Thoracic aorta (tissue), 2 donors: ENCODE results near the gene DOCK10. TPM values are rescaled to one million over a fixed set of nuclear protein-coding genes. Genes with fewer than 3 reads are reported as not detected.

Experiments used
- ATAC-seq: fragments of 150-250 bp; one replicate; pipeline ENCODE4 v1.8.0; 2017; ENCODE audit warnings: low read depth; ENCODE audit not compliant: insufficient number of reproducible peaks, low FRiP score
- DNase-seq: peaks from one replicate; pipeline ENCODE4 v3.0.0-alpha.2; 2020; ENCODE audit warnings: low spot score
- H3K27ac ChIP-seq, 2 donors: fragments of 200-600 bp; sonication (generic); 1 replicate in 1 of 2; 2 replicates in 1 of 2; pipeline ENCODE4 v1.5.1; 2016; ENCODE audit warnings: mild to moderate bottlenecking in 2 of 2, moderate library complexity in 2 of 2
- H3K27me3 ChIP-seq: fragments of 200-600 bp; sonication (generic); replicated peaks from 2 replicates; pipeline ENCODE4 v1.6.0; 2016; ENCODE audit warnings: mild to moderate bottlenecking; ENCODE audit not compliant: insufficient read depth
- H3K36me3 ChIP-seq: fragments of 200-600 bp; sonication (generic); one replicate; pipeline ENCODE4 v1.5.1; 2016
- H3K4me1 ChIP-seq, 2 donors: fragments of 200-600 bp; sonication (generic); 1 replicate in 1 of 2; 2 replicates in 1 of 2; pipeline versions ENCODE4 v1.5.1 to v1.6.0; 2016; ENCODE audit warnings: low read depth in 2 of 2, mild to moderate bottlenecking in 1 of 2; ENCODE audit not compliant: control insufficient read depth in 1 of 2
- H3K4me3 ChIP-seq: fragments of 200-600 bp; sonication (generic); 2 replicates; pipeline ENCODE4 v1.5.1; 2016; ENCODE audit warnings: mild to moderate bottlenecking
- H3K9me3 ChIP-seq: fragments of 200-600 bp; sonication (generic); 2 replicates; pipeline ENCODE4 v1.5.1; 2016
- total RNA-seq, 2 donors: library from RNA; depleted of rRNA; stranded (reverse); fragments of >200 nt; gene quantifications; one replicate each; pipeline versions ENCODE4 v1.1.0 to v1.2.3, GENCODE V29; 2016
- TF ChIP-seq, protein P1 (sequence below): fragments of 200-600 bp; sonication (generic); IDR thresholded peaks from one replicate; pipeline ENCODE4 v1.5.1; 2019; ENCODE audit warnings: antibody characterized with exemption

The DOCK10 gene
- total RNA-seq, 2 donors from 2014 or later, result 44.9 to 53.0 TPM

DNA sequence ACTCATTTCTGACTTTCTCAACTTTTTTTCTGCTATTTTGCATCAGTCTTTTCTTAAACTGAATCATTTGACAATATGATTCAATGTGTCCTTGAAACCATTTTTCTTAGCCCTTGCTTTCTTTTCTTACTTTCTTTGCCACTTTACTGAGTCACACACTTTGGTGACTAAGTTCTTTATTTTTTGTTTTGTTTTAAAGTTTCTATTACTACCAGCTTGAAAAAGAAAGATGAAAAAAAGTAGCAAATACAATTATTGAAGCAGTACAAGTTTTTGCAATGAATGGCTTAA is 116.5 kb downstream of the DOCK10 start:
- Histone ChIP-seq H3K4me3 (peak overlapping the region; percentile 13), H3K9me3 (no peaks in the 10 kb centered on the region), H3K36me3 (no peaks in the 10 kb centered on the region), H3K27ac (peak overlapping the region; percentile 94 to 96), H3K27me3 (no peaks in the 10 kb centered on the region), H3K4me1 (peaks cover 52 to 71% of the 10 kb centered on the region in 2 donors)
- ATAC-seq (peak; percentile 58), DNase-seq (no peak)
- TF ChIP-seq, protein P1, sequence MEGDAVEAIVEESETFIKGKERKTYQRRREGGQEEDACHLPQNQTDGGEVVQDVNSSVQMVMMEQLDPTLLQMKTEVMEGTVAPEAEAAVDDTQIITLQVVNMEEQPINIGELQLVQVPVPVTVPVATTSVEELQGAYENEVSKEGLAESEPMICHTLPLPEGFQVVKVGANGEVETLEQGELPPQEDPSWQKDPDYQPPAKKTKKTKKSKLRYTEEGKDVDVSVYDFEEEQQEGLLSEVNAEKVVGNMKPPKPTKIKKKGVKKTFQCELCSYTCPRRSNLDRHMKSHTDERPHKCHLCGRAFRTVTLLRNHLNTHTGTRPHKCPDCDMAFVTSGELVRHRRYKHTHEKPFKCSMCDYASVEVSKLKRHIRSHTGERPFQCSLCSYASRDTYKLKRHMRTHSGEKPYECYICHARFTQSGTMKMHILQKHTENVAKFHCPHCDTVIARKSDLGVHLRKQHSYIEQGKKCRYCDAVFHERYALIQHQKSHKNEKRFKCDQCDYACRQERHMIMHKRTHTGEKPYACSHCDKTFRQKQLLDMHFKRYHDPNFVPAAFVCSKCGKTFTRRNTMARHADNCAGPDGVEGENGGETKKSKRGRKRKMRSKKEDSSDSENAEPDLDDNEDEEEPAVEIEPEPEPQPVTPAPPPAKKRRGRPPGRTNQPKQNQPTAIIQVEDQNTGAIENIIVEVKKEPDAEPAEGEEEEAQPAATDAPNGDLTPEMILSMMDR, result no peak

DNA sequence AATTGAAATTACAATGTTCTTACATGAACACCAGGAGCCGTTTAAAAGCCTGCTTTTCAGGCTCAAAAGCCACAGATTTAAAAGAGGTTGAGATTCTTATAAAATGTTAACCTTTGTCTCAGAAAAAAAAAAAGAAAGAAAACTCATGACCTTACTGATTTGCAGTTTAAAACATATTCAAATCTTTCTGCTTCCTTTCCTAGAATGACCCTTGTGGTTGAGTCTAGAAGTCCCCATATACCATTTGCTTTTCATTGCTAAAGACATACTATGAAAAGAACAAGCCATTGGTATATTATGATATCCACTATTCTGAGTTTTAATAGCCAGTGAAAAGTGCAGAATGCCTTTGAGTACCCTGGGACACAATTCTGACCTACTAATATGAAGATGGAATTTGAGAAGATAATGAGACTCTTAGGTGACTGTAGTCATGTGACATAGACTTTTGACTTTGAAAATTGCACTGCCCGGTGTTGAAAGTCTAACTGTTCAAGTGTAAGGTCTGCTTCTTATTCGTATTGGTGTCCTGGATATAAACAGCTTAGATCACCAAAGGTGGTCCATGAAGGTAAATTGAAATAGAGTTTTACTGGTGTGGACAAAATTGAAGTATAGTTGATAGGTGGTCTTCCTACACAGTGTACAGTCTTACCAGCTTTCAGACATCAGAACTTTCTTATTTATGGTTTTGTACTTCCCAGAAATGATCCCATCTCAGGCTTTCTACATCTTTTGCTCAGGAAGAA is 117.0 kb downstream of the DOCK10 start:
- no peaks in the 10 kb centered on the region for H3K27me3 ChIP-seq
- H3K4me3 ChIP-seq, result no peak overlapping the region
- DNase-seq, result no peak
- no peaks in the 10 kb centered on the region for H3K9me3 ChIP-seq
- ATAC-seq, result no peak
- peak overlapping the region; percentile 94 to 96 for H3K27ac ChIP-seq
- no peaks in the 10 kb centered on the region for H3K36me3 ChIP-seq
- TF ChIP-seq, protein P1, result no peak
- H3K4me1 ChIP-seq, result peaks cover 47 to 66% of the 10 kb centered on the region in 2 donors

DNA sequence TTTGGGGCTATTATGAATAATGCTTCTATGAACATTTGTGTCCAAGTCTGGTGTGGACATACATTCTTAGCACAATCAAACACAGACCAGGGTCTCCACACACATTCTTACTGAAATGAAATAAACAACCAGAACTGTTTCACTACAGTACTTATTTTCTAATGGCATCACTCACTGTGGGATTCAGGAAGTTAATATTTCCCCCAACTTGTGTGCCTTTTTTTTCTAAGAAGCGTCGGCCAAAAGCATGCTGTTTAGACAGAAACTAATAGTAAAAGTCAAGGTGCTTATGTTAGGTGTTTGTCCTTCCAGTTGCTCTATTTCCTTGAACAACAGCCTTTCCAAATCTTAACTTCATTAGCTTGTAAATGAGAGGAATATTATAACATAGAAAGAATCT is 117.6 kb downstream of the DOCK10 start:
- TF ChIP-seq, protein P1, result no peak
- Histone ChIP-seq H3K27ac (peak overlapping the region; percentile 94 to 96), H3K4me1 (peaks cover 47 to 59% of the 10 kb centered on the region in 2 donors), H3K4me3 (no peak overlapping the region), H3K9me3 (no peaks in the 10 kb centered on the region), H3K27me3 (no peaks in the 10 kb centered on the region), H3K36me3 (no peaks in the 10 kb centered on the region)
- DNase-seq (no peak), ATAC-seq (no peak)

DNA sequence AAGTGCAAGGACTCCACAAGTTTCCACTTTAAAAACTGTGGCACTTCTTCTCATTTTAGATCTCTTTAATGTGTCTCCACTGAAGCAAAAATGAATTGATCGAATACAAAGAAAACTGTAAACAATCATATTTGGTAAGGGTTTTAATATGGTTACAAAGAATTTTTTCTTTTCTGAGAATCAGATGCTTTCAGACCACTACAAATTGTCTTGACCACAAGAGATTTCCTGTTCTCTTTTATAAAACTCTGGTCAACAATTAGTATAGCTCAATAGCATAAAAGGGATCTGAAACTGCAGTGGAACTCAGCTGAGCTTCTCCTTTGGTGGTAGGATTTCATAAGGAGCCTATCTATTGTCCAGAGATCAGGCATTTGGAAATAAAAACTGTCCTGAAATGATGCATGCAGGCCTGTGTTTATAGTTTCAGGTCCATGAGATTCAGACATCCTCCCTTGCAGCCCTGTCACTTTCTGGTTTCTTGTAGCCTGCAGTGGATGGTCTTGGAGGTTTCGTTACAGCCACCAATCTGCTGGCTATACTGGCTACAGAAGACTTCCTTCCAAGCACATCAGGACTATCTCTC is 120.0 kb downstream of the DOCK10 start:
- H3K36me3 ChIP-seq, result no peaks in the 10 kb centered on the region
- H3K9me3 ChIP-seq, result no peaks in the 10 kb centered on the region
- peak overlapping the region in 1 of 2 donors; percentile 96 for H3K27ac ChIP-seq
- no peaks in the 10 kb centered on the region for H3K27me3 ChIP-seq
- no peak overlapping the region for H3K4me3 ChIP-seq
- DNase-seq (no peak), ATAC-seq (no peak)
- peaks cover 29 to 36% of the 10 kb centered on the region in 2 donors for H3K4me1 ChIP-seq
- TF ChIP-seq, protein P1, result no peak

DNA sequence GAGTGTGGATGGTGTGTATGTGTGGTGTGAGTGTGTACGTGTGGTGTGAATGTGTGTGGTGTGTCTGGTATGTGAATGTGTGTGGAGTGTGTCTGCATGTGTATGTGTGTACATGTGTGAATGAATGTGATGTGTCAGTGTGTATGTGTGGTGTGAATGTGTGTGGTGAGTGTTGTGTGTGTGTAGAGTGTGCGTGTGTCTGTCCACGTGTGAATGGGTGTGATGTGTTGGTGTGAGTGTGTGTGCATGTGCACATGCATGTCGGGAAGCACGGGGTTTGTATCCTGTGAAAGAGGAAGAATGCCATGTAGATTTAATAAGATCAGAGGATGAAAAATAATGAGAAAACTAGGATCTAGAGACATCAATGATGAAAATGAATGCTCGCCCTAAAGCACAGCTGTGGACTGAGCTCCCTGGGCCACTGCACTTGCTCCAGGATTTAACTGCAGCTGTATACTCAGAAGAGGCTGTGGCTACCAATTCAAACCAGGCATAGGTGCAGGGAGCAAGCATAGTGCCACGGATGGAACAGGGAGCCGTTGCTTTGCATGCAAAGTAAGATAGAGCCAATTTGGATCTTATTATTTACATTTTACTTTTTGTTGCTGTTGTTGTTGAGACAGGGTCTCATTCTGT is 122.7 kb downstream of the DOCK10 start:
- peaks cover 14 to 28% of the 10 kb centered on the region in 2 donors for H3K4me1 ChIP-seq
- ATAC-seq (no peak), DNase-seq (no peak)
- H3K9me3 ChIP-seq, result no peaks in the 10 kb centered on the region
- H3K27ac ChIP-seq, result no peak overlapping the region
- H3K4me3 ChIP-seq, result no peak overlapping the region
- TF ChIP-seq, protein P1, result no peak
- no peaks in the 10 kb centered on the region for H3K36me3 ChIP-seq
- H3K27me3 ChIP-seq, result no peaks in the 10 kb centered on the region
